ENCODE data around the gene IQCN.

- TF ChIP-seq POLR2A (IDR thresholded peaks at IDR 0.05; ENCODE audit: low read depth, low read length) (no peak), POLR2AphosphoS5 (IDR thresholded peaks at IDR 0.05; ENCODE audit: low read depth, low read length) (no peak), TAF1 (IDR thresholded peaks at IDR 0.05; ENCODE audit: borderline replicate concordance, low read depth, low read length) (no peak)
Measured at GRCh38 chr19:18298601-18299000, 24.3 kb upstream of the IQCN start.

Measured in GM12892 (cell line).